Left cardiac atrium (tissue), 4 donors: Measurements from ENCODE around the gene CXCL17. TPM values are rescaled to one million over a fixed set of nuclear protein-coding genes. Genes with fewer than 3 reads are reported as not detected.

Experiments
- ATAC-seq, 2 donors: fragments of 200-7000 bp; cut with Tn5 transposase; one replicate each; pipeline ENCODE4 v1.9.1; 2020; ENCODE audit warnings: mild to moderate bottlenecking in 2 of 2, moderate library complexity in 2 of 2
- DNase-seq: peaks from one replicate; pipeline ENCODE4 v3.0.0-alpha.2; 2020
- intact Hi-C, 2 donors: fragments of 100-400 bp; cut with DNase I; formaldehyde crosslinking; loops; one replicate each; pipeline versions ENCODE4 v1.14.1 to v1.15.1; 2022 to 2023
- total RNA-seq, 2 donors: library from RNA; stranded (reverse); fragmentation: NEBNext Ultra II Directional; extraction: Animal tissue kit (Norgen Biotek cat#: 25700); gene quantifications; one replicate each; pipeline ENCODE4 v1.2.1, GENCODE V29; 2021
- donor health status: DM: no; HTN: yes; CAD: no.
- donor health status: DM: no; HTN: yes; CAD: no; lungs with severe emphysema.
- donor health status: DM: yes; HTN: yes; CAD: no.
- donor health status: Dilated cardiomyopathy.

CXCL17 gene
- total RNA-seq, 2 donors from 2014 or later = not detected

- DNase-seq (no peak), ATAC-seq (no peak)
- intact Hi-C loops = no loop called here
Observed at GRCh38 chr19:42431486-42431885, 11.3 kb downstream of the CXCL17 start.

- ATAC-seq = no peak
- intact Hi-C loops = no loop called here
- DNase-seq = no peak
Observed at GRCh38 chr19:42428676-42429075, 14.1 kb downstream of the CXCL17 start.

GRCh38 chr19:42427313-42427712, 15.4 kb downstream of the CXCL17 start, which contains the start of gene LIPE:
TSS of gene LIPE (minus strand) at chr19:42427388. CDS start at chr19:42427149, 239 bp downstream.
- intact Hi-C loops = no loop called here
- no peak for ATAC-seq

GRCh38 chr19:42426643-42427042, 16.1 kb downstream of the CXCL17 start:
- no peak for ATAC-seq
- intact Hi-C loops = no loop called here
- DNase-seq = no peak

More at GRCh38 chr19:42427313-42427712, 15.4 kb downstream of the CXCL17 start, which contains the start of gene LIPE:
- DNase-seq = no peak

GRCh38 chr19:42424712-42425131, 18.0 kb downstream of the CXCL17 start:
- intact Hi-C loops = no loop called here

GRCh38 chr19:42424345-42424707, 18.4 kb downstream of the CXCL17 start:
- ATAC-seq (no peak), DNase-seq (no peak)
- intact Hi-C loops = no loop called here

More at GRCh38 chr19:42424712-42425131, 18.0 kb downstream of the CXCL17 start:
- DNase-seq (no peak), ATAC-seq (no peak)

GRCh38 chr19:42423462-42424344, 19.0 kb downstream of the CXCL17 start:
- peak; percentile 91 to 96 for ATAC-seq
- intact Hi-C loops = no loop called here
- DNase-seq = peak; percentile 92

GRCh38 chr19:42422901-42423461, 19.8 kb downstream of the CXCL17 start:
- intact Hi-C loops = no loop called here
- ATAC-seq (peak; percentile 23 to 27), DNase-seq (no peak)

GRCh38 chr19:42422092-42422900, 20.4 kb downstream of the CXCL17 start:
- intact Hi-C loops = no loop called here
- DNase-seq (no peak), ATAC-seq (peak; percentile 7 to 22)

- intact Hi-C loops = no loop called here
- DNase-seq = no peak
Observed at GRCh38 chr19:42421591-42422031, 21.1 kb downstream of the CXCL17 start.

GRCh38 chr19:42421101-42421500, 21.6 kb downstream of the CXCL17 start:
- intact Hi-C loops = no loop called here
- DNase-seq (no peak), ATAC-seq (no peak)

More at GRCh38 chr19:42421591-42422031, 21.1 kb downstream of the CXCL17 start:
- ATAC-seq = peak in 1 of 2 donors; percentile 6

GRCh38 chr19:42420055-42420544, 22.6 kb downstream of the CXCL17 start:
- DNase-seq = no peak
- ATAC-seq = no peak
- intact Hi-C loops = no loop called here

GRCh38 chr19:42419309-42419708, 23.4 kb downstream of the CXCL17 start:
- intact Hi-C loops = no loop called here
- DNase-seq = no peak
- peak in 1 of 2 donors; percentile 24 for ATAC-seq

GRCh38 chr19:42412661-42413076, 30.1 kb downstream of the CXCL17 start:
- intact Hi-C loops = no loop called here
- ATAC-seq = peak in 1 of 2 donors; percentile 77
- DNase-seq = no peak

GRCh38 chr19:42412227-42412626, 30.5 kb downstream of the CXCL17 start:
- intact Hi-C loops = no loop called here
- peak in 1 of 2 donors; percentile 73 for ATAC-seq
- no peak for DNase-seq

GRCh38 chr19:42411581-42412178, 31.1 kb downstream of the CXCL17 start:
- intact Hi-C loops = no loop called here
- ATAC-seq (no peak), DNase-seq (no peak)

- DNase-seq (no peak), ATAC-seq (no peak)
- intact Hi-C loops = no loop called here
Observed at GRCh38 chr19:42410371-42410770, 32.4 kb downstream of the CXCL17 start.

GRCh38 chr19:42409477-42409876, 33.3 kb downstream of the CXCL17 start:
- DNase-seq (peak; percentile 52), ATAC-seq (peak; percentile 31 to 45)
- intact Hi-C loops = no loop called here

- DNase-seq = no peak
- intact Hi-C loops = no loop called here
Observed at GRCh38 chr19:42407816-42408175, 35.0 kb downstream of the CXCL17 start.

More at GRCh38 chr19:42407816-42408175, 35.0 kb downstream of the CXCL17 start:
- ATAC-seq = no peak
